Activated T-cell treated with anti-CD3 and anti-CD28 coated beads for 48 hours (primary cell): ENCODE data around the gene FAIM.
"Not testable (repeated sequence)": the region's sequence is repeated elsewhere in the genome, so short reads cannot be mapped to it uniquely, and the experiment has no call there.

Source experiments
- DNase-seq: peaks from one replicate; pipeline ENCODE4 v3.0.0-alpha.2; 2020; ENCODE audit warnings: low read depth

FAIM gene, protein sequence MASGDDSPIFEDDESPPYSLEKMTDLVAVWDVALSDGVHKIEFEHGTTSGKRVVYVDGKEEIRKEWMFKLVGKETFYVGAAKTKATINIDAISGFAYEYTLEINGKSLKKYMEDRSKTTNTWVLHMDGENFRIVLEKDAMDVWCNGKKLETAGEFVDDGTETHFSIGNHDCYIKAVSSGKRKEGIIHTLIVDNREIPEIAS

DNA sequence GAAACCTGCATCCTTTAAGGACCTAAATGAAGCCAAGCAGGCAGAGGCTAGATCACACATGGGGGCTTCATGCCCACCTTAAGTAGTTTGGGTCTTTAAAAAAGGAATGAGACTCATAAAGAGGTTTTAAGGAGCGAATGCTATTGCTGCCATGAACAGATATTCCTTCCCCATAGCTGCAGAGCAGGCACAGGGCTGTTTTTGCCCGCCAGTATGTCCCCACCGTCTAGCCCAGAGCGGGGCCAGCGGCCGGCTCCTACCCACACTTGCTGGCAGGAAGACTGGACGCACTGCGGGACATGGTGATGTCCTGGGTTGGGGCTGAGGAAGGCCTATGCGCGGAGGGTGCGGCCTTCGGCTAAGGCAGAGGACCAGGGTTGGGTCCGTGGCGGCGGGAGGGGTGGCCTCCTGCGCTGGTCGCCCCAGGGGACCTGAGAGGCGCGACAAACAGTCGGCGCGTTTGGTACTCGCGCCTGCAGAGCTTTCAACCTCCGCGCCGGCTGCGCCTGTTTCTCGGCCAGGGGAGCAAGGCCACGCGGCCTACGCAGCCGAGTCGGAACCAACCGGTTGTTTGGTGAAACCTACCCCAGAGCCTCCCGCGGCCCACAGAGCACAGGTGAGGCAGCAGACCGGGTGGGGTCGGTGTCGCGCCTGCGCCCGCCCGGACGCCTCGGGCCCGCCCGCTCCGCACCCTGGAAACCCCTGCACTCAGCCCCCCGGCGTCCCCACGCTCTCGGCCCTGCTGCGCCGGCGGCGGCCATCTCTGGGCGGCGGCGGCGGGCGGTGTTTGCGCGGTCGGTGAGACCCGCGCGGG is at the start of gene FAIM:
Gene FAIM (plus strand): TSS at position 450 of the 814 bp plus-strand sequence. CDS start 10,956 bp downstream, outside the sequence.
- peak; percentile 61 for DNase-seq

DNA sequence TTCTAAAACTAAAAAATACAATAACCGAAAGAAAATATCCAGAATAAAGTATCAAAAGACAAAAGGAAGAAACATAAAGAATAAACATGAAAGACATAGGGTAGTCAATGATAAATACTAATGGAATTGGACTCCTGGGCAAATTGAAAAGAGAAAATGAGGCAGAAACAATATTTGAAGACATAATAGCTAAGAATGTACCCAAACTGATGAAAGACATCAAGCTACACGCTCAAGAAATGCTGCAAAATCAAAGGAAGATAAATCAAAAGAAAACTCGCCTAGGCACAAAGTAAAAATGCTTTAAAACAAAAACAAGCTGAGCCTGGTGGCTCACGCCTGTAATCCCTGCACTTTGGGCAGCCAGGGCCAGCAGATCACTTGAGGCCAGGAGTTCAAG is 49.4 kb upstream of the FAIM start:
- DNase-seq = no peak

DNA sequence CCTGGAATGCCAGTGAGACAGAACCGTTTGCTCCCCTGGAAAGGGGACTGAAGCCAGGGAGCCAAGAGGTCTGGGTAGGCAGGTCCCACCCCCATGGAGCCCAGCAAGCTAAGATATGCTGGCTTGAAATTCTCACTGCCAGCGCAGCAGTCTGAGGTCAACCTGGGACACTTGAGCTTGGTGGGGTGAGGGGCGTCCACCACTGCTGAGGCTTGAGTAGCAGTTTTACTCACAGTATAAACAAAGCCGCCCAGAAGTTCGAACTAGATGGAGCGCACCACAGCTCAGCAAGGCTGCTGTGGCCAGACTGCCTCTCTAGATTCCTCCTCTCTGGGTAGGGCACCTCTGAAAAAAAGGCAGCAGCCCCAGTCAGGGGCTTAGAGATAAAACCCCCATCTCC is 48.1 kb upstream of the FAIM start:
- DNase-seq = no peak

DNA sequence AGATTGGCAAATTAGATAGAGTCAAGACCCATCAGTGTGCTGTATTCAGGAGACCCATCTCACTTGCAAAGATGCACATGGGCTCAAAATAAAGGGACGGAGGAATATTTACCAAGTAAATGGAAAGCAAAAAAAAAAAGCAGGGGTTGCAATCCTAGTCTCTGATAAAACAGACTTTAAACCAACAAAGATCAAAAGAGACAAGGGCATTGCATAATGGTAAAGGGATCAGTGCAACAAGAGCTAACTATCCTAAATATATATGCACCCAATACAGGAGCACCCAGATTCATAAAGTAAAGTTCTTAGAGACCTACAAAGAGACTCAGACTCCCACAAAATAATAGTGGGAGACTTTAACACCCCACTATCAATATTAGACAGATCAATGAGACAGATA is 45.7 kb upstream of the FAIM start:
- DNase-seq = not testable (repeated sequence)

DNA sequence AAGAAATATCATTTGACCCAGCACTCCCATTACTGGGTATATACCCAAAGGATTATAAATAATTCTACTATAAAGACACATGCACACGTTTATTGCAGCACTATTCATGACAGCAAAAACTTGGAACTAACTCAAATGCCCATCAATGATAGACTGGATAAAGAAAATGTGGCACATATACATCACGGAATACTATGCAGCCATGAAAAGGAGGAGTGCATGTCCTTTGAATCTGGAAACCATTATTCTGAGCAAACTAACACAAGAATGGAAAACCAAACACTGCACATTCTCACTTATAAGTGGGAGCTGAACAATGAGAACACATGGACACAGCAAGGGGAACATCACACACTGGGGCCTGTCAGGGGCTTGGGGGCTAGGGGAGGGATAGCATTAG is 42.3 kb upstream of the FAIM start:
- DNase-seq = not testable (repeated sequence)

DNA sequence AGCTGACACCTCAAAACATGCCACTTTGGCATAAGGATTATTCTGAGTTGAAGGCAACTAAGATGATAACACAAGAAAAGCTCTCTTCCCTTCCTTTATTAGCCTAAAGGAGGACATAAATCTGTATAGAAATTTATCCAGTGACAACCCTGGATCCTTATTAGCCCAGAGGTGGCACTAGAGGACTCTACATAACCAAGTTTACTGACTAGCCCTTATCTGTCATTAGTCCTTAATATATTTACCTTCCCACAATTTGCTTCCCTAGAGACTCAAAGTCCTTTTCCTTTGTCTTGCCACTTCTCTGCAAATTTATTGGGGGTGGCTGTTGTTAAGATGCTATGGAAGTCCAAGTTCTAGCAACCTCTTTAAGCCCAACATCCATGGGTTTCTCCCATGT is 41.2 kb upstream of the FAIM start:
- no peak for DNase-seq

DNA sequence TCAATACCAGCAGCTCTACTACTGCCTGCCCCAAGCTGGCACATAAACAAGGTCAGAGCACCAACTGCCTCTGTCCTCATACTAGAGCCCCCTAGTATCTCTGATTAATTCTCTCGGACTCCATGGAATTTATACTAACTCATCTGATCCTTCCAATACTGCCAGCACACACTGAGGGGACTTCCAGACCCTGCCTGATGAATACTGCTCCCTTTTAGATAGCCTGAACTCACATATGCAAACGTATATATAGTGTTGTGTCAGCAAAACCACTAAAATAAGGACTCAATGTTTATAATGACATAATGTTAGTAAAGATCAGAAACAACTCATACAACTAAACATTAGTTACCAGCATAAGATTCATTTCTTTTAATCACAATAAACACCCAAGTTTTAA is 39.5 kb upstream of the FAIM start:
- DNase-seq = no peak

DNA sequence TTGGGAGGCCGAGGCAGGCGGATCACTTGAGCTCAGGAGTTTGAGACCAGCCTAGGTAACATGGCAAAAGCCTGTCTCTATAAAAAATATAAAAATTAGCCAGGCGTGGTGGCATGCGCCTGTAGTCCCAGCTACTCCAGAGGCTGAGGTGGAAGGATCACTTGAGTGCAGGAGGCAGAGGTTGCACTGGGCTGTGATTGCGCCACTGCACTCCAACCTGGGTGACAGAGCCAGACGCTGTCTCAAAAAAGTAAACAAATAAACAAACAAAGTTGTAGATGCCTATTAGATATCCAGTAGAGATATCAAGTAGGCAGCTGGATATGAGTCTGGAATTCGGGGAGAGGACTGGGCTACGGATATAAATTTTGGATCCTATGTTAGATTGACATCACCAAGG is 38.9 kb upstream of the FAIM start:
- DNase-seq = not testable (repeated sequence)

DNA sequence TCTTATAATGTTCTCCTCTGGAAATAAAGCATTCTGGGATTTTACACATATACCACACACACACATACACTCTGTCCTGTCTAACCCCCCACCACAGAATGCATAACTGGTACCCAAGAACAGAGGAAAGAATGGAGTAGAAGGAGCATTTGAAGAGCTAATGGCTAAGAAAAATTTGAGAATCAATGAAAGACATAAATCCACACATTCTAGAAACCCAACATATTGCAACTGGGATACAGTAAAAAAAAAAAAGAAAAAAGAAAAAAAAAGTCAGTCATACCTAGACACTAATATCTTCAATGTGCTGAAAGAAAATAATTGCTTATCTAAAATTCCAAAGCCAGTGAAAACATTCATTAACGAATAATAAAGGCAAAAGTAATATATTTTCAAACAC is 35.4 kb upstream of the FAIM start:
- DNase-seq = no peak

DNA sequence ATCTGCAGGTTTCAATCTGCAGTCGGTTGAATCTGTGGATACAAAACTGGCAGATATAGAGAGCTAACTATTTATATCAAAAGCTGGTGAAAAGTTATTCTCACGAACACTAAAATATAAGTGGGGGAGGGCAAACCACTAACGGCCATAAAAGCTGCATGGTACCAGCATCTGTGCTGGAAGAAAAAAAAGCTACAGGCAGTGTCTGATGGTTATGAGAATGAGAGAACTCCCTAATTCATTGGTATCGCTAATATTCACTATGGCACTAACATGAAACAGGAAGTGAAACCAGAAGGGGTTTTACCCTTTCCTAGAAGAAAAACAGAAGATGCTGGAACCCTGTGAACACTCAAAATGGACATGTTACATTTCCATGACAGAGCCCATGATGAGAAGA is 30.4 kb upstream of the FAIM start:
- no peak for DNase-seq

DNA sequence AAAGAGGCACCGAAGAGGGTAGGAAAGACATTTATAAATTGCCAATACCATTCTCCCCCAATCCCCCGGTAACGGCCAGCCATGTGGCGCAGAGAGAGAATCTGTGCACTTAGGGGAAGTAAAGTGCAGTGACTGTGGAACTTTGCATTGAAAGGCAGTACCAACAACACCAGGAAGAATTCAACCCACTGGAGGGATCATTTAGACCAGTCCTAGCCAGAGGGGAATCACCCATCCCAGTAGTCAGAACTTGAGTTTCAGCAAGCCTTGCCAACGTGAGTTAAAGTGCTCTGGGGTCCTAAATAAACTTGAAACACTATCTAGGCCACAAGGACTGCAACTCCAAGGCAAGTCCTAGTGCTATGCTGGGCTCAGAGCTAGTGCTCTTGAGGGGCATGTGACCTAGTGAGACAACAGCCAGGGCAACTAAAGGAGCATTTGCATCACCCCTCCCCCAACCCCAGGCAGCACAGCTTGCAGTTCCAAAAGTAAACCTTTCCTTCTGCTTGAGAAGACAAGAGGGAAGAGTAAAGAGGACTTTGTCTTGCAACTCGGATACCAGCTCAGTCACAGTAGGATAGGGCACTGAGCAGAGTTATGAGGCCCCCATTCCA is 29.5 kb upstream of the FAIM start:
- no peak for DNase-seq

DNA sequence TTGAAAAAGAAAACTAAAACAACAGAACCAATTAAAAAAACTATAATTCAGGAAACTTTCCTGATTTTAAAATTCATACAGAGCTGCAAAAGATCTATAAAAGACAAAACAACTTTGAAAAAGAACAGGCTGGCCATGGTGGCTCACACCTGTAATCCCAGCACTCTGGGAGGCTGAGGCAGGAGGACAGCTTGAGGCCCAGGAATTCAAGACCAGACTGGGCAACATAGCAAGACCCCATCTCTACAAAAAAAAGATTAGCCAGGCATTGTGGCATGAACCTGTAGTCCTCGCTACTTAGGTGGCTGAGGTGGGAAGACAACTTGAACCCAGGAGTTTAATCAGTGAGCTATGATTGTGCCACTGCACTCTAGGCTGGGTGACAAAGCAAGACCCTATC is 21.2 kb upstream of the FAIM start:
- no peak for DNase-seq

DNA sequence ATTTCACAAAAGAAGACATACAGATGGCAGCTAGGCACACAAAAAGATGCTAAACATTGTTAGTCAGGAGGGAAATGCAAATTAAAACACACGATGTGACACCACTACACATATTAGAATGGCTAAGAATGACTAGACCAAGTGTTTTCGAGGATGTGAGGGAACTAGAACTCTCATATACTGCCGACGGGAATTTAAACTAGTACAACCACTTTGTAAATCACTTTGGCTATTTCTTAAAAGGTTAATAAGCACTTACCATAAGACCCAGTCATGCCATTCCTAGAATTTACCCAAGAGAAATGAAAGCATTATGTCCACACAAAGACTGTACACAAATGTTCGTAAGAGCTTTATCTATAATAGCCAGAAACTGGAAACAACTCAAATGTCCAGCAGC is 20.1 kb upstream of the FAIM start:
- no peak for DNase-seq

DNA sequence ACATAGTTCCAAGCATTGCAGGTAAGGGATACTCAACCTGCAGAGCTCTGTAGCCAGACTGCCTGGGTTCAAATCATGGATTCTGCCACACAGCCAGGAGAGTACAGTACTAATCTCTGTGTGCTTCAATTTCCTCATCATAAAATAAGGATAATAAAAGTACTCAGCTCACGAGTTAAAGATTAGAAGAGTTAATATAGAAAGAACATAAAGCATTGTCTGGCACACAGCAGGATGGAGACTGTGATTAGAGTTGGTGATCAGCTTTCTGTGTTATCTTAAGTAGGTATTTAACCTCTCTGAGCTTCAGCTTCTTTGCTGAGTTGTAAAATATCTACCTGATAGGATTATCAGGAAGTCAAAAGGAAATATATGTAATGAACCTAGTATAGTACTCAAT is 17.2 kb upstream of the FAIM start:
- DNase-seq = no peak

DNA sequence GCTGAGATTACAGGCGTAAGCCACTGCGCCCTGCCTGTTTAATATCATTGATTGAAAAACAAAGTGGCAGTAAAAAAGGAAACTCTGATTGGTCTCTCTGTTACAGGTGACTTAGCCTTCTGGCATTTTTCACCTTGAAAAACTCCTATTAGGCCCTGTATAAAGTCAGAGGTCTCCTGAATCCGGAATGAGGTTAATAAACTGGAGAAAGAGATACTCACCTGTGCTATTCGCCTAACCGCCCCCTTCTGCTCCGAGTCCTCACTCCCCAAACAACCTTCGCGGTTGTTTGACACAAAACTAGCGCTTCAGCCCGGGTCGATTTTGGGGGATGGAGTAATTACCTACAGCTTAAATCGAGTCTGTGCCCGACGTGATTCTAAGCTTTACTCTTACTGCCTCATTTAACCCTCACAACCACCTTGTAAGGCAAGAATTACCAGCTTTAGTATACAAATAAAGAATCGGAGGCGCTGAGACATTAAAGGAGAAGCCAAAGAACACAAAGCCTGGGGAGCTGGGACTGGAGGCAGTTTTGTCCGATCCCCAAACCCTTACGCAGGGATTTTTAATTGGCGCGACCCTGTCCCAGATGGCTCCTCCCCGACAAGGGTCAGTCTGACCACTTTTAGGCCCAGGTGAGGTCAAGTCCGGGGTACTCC is 15.0 kb upstream of the FAIM start:
- no peak for DNase-seq

DNA sequence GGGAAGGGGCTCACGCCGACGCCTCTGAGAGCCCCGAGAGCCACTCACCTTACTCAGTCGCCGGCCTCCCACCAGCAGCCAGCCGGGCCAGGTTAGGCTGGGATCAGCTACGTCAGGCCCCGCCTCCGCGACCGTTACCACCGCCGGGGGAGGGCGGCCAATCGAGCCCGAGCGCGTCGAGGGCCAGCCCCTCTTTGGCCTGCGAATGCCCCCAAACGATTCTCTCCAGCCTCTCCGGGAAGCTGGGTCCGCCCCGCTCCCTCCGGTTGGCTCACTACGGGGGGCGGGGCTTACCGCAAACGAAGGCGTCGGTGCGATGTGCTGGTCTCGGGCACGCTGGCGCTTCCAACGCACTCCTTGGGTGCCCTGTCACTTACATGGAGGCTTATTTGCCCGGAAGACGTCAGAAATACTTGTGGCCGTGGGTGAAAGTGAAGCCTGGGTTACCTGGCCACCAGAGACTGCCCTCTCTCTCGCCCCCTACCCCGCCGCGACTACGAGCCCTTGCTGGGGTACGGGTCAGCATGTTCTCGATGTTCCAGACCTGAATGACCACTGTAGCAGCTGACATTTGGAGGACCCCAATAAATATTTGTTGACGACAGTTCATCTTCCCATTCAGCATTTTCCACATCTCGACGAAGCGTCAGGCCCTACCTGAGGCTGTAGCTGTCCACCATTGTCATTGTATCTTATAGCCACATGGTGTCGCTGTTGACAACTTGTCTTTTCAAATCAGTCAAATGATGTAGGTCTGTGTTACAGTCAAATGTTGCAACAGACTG is 14.2 kb upstream of the FAIM start, which contains the start of gene CEP70:
Gene CEP70 (minus strand): TSS at position 111 of the 785 bp plus-strand sequence. CDS start 21,333 bp downstream, outside the sequence.
- DNase-seq = peak; percentile 84

DNA sequence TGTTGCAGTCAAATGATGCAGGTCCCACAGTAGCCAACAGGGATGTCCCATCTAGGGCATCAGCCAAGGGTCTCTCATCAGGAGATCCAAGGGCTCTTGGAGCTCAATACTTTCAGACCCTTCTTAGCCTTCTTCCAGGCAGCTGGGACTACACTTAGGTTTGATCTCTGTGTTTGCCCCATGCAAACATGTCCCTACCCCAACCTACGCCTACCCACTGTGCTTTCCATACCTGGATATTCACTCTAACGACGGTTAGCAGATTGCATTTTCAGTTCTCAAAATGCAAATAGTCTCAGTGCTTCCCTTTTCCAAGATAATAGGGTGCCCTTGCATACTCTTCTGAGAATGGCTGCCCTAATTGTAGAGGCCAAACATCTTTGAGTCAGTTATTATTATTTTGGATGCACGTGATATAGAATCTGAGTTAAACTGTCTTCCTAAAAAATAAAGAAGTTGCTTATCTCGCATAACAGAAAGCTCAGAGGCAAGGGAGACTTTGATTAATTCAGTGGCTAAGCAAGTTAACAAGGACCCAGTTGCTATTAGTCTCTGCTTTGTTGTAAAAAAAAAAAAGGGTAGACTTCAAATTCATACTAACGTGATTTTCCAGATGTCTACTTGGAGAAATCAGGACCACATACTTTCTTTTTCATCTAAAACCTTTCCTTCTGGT is 13.5 kb upstream of the FAIM start:
- DNase-seq = no peak

DNA sequence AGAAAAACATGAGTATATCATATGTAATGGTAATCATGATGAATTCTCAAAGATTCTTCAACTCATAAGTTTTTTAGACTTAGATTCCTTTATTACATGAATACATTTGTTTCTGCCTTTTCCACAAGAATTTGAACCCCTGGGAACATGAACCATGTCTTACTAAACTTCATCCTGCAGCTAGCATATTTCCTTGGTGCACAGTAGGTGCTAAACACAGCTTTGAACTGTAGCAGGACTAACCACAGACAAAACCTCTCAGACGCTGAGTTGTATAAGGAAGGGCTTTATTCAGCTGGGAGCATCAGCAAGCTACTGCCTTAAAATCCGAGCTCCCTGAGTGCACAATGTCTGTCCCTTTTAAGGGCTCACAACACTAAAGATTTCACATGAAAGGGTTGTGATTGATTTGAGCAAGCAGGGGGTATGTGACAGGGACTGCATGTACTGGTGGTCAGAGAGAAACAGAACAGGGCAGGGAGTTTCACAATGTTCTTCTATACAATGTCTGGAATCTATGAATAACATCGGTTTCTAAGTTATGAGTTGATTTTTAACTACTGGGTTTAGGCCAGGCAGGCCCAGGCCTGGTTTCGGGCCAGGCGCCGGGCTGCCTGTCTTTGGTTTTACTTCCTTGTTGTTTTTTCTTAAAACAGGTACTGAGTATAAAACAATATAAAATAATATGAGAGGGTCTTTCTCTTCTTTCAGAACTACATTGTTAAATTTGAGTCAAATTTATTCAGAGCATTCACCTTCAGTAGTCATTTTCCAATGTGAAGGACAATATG is 11.2 kb upstream of the FAIM start:
- not testable (repeated sequence) for DNase-seq

DNA sequence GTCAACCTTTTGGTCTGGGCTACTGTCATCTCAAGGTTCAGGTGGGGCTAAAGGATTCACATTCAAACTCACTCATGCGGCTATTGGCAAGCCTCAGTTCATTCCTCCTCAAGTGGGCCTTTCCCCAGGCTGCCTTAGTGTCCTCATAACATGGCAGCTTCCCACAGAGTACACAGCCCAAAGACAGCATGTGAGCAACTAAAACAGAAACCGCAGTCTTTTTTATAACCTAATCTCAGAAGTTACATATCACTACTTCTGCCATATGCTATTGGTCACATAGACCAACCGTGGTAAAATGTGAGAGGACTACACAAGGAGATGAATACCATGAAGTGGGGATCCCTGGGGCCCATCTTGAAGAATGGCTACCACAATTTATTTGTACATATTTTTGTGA is 10.0 kb upstream of the FAIM start:
- no peak for DNase-seq

DNA sequence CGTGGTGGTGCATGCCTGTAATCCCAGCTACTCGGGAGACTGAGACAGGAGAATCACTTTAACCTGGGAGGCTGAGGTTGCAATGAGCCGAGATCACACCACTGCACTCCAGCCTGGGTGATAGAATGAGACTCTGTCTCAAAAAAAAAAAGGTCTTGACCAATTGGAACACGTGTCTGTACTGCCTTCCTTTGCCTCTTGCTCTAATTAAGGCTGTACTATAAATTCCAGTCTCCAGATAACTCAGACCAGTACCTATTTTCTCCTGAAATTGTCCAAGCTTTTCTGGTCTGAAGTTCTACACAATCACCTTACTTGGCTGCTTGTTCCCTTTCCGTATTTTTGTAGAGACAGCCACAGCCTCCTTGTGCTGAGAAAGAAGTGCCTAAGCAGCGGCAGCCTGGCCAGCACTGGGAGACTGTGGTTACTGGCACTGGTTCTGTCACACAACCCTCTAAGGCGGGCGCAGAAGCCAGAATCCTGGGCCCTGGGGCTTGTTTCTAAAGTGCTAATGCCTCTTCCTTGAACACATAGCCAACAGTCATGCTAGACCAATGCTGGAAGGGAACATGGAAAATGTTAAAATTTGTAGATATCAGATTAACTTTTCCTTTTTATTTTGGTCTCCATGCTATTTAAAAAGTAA is 8.3 kb upstream of the FAIM start:
- no peak for DNase-seq
